Kidney epithelial cell (primary cell): ENCODE measurements around the gene LRRC70. TPM values are rescaled to one million over a fixed set of nuclear protein-coding genes. Genes with fewer than 3 reads are reported as not detected.

Experiments used
- DNase-seq: peaks from one replicate; pipeline ENCODE4 v3.0.0-alpha.2; 2010; ENCODE audit warnings: low read depth
- H3K27me3 ChIP-seq: 2 replicates; pipeline ENCODE4 v1.6.0; 2011; ENCODE audit warnings: low read length; ENCODE audit not compliant: control insufficient read depth, insufficient read depth
- H3K36me3 ChIP-seq: 2 replicates; pipeline ENCODE4 v1.5.1; 2011; ENCODE audit warnings: low read length; ENCODE audit not compliant: control insufficient read depth, insufficient read depth
- H3K4me3 ChIP-seq: 2 replicates; pipeline ENCODE4 v1.5.1; 2011; ENCODE audit warnings: low read depth, mild to moderate bottlenecking, control low read depth, low read length
- CTCF ChIP-seq: IDR thresholded peaks from 2 replicates; pipeline ENCODE4 v1.5.1; 2011; ENCODE audit warnings: mild to moderate bottlenecking, moderate library complexity, low read length, control low read depth, inconsistent platforms; ENCODE audit not compliant: insufficient read depth, poor library complexity, severe bottlenecking
- total RNA-seq: library from RNA; depleted of rRNA; stranded (reverse); fragments of >200 nt; gene quantifications from 2 replicates; pipeline ENCODE4 v1.2.3, GENCODE V29; 2015

The LRRC70 gene
- total RNA-seq, 1 donor from 2014 or later = 0.25 TPM

GRCh38 chr5:62597314-62597713, 18.7 kb downstream of the LRRC70 start:
- Histone ChIP-seq H3K36me3 (no peaks in the 10 kb centered on the region), H3K4me3 (no peak overlapping the region), H3K27me3 (no peaks in the 10 kb centered on the region)
- TF ChIP-seq CTCF = no peak
- no peak for DNase-seq

GRCh38 chr5:62600560-62601252, 22.1 kb downstream of the LRRC70 start:
- DNase-seq = no peak
- no peaks in the 10 kb centered on the region for H3K36me3 ChIP-seq
- no peaks in the 10 kb centered on the region for H3K27me3 ChIP-seq
- TF ChIP-seq CTCF = no peak
- H3K4me3 ChIP-seq = no peak overlapping the region

DNA sequence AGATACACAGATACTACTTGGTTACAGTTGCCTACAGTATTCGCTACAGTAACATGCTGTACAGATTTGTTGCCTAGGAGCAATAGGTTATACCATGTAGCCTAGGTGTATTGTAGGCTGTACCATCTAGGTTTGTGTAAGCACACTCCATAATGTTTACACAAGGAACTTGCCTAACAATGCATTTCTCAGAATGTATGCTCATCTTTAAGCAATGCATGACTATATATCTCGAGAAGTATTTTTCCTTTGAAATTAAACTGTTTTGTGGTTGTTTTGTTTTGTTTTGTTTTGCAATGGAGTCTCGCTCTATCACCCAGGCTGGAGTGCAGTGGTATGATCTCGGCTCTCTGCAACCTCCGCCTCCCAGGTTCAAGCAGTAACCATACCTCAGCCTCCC, 25.3 kb downstream of the LRRC70 start:
- DNase-seq = no peak
- H3K27me3 ChIP-seq = no peaks in the 10 kb centered on the region
- no peak for TF ChIP-seq CTCF
- no peaks in the 10 kb centered on the region for H3K36me3 ChIP-seq
- no peak overlapping the region for H3K4me3 ChIP-seq

DNA sequence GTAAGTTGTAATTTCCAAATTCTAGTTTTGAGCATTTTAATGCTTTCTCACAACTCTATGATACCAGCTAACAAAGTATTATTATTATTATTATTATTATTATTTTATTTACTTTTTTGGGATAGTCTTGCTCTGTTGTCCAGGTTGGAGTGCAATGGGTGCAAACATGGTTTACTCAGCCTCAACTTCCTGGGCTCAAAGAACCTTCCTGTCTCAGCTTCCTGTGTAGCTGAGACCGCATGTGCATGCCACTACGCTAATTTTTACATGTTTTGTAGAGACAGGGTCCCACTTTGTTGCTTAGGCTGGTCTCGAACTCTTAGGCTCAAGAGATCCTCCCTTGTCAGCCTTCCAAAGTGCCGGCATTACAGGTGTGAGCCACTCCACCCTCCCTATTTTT, 27.0 kb downstream of the LRRC70 start:
- H3K36me3 ChIP-seq = no peaks in the 10 kb centered on the region
- no peak for DNase-seq
- no peak for TF ChIP-seq CTCF

DNA sequence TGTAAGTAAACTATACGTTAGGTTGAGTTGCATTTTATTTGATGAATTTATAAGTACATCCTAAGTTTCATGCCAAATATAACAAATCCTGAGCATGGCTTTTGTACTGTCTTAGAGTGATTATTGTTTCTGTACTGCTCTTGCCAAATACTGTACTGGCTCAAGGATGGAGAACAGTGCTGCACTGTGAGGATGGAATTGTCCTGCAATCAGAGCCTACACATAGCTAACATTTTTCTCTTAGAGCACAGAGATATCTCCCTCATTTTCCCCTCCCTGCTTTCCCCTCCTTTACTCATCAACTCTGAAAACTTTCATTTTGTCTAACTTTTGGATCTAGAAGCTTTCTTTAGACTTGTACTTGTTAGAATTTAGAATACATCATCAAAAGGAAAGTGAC, 28.3 kb downstream of the LRRC70 start:
- DNase-seq = no peak
- no peak for TF ChIP-seq CTCF
- Histone ChIP-seq H3K27me3 (no peaks in the 10 kb centered on the region), H3K36me3 (no peaks in the 10 kb centered on the region), H3K4me3 (no peak overlapping the region)

More for the DNA sequence above, 27.0 kb downstream of the LRRC70 start:
- H3K27me3 ChIP-seq = no peaks in the 10 kb centered on the region
- H3K4me3 ChIP-seq = no peak overlapping the region

DNA sequence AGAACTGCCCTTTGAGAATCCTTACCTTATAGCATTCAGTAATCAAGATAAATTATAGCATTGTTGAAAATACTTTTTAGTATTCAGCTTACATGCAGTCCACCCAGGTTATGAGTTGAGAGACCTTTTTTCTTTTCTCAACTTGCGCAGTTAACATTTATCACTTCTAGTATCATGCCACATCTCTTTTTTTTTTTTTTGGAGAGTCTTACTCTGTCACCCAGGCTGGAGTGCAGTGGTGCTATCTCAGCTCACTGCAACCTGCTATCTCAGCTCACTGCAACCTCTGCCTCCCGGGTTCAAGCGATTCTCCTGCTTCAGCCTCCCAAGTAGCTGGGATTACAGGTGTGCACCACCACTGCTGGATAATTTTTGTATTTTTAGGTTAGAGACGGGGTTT, 29.0 kb downstream of the LRRC70 start:
- no peak for DNase-seq
- H3K27me3 ChIP-seq = no peaks in the 10 kb centered on the region
- H3K4me3 ChIP-seq = no peak overlapping the region
- no peak for TF ChIP-seq CTCF
- H3K36me3 ChIP-seq = no peaks in the 10 kb centered on the region
